GM20000 (cell line): ENCODE results near the gene RBBP8NL.

Experiments
- DNase-seq: peaks from one replicate; pipeline ENCODE4 v3.0.0; 2012; ENCODE audit warnings: low spot score
- TF ChIP-seq, protein P1 (sequence below): IDR thresholded peaks from 2 replicates; pipeline ENCODE4 v1.5.1; 2012; ENCODE audit warnings: mild to moderate bottlenecking, control low read depth; ENCODE audit errors: extremely low read depth, missing control alignments

Gene RBBP8NL

DNA sequence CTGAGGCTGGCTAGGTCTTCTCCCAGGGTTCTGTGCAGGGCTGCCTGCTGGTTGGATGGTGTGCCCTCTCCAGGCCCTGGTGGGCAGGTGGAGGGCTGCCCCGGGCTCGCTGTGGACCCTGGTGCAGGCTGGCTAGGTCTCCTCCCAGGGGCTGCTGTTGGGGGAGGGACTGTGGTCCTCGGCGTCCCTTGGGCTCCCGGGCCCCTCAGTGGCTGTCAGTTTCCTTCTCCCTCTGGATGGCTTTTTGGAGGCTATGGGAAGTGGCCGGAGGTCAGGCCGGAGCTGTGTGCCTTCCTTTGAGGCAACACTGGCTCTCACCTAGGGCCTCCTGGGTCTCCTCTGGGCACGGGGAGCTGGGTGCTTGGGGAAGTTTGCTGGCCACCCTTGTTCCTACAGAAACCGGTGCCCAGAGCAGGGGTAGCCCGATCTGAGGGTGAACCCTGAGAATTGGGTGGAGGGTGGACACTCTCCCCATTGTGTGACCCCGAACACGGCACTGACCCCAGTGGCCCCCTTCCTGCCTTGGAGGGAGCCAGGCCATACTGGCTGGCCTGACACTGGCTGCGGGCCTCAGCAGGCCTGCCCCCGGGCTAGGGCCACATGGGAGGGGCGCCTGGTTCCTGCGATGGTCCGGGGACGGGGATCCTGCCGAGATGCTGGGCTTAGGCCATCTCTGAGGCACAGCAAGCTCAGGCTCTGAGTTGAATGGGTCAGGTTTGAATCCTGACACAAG lies 16.4 kb downstream of the RBBP8NL start:
- TF ChIP-seq, protein P1, sequence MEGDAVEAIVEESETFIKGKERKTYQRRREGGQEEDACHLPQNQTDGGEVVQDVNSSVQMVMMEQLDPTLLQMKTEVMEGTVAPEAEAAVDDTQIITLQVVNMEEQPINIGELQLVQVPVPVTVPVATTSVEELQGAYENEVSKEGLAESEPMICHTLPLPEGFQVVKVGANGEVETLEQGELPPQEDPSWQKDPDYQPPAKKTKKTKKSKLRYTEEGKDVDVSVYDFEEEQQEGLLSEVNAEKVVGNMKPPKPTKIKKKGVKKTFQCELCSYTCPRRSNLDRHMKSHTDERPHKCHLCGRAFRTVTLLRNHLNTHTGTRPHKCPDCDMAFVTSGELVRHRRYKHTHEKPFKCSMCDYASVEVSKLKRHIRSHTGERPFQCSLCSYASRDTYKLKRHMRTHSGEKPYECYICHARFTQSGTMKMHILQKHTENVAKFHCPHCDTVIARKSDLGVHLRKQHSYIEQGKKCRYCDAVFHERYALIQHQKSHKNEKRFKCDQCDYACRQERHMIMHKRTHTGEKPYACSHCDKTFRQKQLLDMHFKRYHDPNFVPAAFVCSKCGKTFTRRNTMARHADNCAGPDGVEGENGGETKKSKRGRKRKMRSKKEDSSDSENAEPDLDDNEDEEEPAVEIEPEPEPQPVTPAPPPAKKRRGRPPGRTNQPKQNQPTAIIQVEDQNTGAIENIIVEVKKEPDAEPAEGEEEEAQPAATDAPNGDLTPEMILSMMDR = no peak
- DNase-seq = no peak

DNA sequence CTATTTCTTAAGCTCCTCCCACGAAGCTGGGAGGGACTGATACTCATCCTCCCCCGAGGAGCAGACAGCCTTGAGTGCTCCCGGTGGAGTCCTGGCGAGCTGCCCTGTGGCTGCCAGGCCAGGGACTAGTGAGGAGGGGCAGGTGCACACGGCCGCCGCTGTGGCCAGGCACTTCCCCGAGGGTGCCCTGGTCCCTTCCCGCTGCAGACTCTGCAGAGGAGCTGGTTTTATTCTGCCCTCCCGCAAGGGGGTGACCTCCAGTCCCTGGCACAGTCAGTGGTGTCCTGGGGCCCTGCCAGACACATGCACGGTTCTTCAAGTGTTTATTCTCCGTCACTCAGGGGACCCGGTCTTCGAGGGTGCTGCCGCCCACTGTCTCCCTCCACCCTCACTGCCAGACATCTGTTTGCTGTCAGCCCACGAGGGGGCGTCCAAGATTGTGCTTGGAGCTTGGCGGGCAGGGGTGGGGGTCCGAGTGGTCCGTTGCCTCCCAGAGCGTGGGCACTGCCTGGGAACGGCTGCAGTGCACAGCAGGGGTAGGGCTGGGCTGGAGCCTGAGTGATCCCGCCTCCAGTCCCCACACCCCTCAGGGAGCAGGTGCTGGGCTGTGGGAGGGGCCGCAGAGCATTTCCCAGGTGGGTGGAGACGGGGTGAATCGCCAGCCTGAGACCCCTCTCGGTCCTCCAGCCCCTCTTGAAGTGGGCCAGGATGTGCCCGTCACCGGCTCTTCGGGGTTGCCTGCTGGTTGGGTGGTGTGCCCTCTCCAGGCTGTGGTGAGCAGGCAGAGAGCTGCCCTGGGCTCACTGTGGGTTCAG lies 17.2 kb downstream of the RBBP8NL start:
- TF ChIP-seq, protein P1 = peak; percentile 52
- peak; percentile 74 for DNase-seq

DNA sequence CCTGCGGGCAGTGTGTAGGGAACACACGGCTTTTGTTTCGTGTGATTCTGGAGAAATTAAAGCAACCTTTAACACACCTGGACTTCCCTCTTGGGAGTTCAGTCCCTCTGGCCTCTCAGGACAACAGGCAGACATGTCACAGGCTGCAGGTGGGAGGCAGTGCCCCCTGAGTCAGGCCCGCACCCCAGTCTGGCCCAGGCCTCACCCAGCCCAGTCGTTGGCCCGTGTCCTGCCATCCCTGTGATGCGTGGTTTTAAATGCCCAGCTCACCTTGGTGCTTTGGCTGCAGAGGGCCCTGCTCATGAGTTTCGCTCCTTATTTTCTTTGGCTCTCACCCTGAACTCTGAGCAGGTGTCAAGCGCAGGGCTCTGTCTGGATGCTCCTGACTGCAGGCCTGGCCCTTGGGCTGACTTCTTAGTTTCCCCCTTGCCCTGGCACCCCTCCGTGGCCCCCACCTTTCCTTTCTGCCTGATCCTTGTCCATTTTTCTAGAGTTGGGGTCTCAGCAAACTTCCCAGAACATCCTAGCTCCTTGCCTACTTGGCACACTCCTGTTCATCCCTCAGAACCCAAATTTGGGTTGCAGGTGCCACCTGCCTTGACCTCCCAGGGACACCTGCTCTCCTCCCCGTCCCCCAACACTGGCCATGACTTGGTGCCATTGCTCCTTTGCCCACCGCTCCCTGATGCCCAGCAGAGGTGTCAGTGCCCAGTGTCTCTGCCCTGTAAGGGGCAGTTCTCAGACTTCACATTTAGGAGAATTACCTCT lies 18.1 kb downstream of the RBBP8NL start:
- TF ChIP-seq, protein P1 = no peak
- no peak for DNase-seq

DNA sequence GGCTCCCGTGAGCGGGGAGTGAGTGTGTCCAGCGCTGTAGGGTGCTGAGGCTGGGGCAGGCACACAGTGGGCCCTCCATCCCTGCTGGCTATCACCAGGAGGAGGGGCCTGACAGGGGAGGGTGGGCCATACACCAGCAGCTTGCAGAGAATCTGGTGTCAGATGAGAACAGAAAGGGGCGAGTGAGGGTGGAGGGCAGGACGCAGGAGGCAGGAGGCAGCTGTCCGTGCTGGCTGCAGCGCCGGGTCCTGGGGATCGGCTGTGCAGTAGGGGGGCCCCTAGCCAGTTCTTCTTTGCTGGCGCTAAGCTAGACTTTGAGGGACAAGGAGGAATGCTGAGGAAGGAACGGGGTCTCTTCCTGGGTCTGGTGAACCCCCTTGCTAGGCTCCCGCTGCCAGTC lies 18.7 kb downstream of the RBBP8NL start:
- TF ChIP-seq, protein P1 = no peak
- no peak for DNase-seq

DNA sequence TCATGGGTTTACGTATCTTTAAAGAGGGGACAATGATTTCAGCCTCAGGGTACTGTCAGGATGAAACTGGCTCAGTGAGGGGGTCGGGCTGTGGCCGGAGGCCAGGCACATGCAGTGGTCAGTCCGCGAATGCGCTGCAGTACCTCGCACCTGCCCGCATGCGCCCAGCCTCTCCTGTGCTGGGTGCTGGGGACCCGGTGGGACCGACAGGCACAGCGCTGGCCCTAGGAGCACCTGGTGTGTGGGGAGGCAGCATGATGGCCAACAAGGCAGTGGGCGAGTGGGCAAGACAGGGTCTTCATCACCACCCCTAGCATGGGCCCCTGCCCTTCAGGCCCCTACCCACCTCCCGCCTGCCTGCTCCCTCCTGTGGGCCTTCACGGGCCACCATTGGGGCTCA lies 19.3 kb downstream of the RBBP8NL start:
- TF ChIP-seq, protein P1 = no peak
- DNase-seq = no peak

DNA sequence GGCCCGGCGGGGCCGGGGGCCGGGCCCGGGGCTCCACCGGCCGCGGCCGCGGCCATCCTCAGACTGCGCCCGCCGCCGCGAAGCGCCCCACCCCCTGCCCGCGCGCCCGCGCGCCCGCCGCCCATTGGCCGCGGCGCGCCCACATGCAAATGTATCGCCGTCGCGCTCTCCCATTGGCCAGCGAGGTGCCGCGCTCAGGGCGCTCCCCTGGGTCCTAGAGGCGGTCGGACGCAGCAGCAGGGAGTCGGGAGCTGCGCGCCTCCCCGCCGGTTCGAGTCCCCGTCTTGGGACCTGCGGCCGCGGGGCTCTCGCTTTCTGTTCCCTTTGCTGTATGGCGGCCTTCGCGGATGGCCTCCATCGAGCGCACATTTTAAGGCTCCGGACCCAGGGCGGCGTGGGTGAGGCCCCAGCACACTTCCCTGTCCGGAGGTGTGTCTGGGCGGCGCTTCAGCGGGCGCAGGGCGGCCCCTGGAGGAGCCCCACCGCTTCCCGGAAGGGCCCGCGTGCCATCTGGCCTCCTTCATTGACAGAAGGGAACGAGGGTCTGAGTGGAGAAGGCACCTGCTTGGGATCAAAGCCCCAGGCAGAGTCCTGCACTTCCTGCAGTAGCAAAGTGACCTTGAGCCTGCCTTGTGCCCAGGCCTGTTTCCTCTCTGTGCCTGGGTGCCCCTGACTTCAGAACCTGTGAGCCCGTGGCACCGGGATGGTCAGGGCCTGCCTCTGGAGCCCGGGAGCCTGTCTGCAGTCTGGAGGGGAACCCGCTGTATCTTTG lies 19.9 kb downstream of the RBBP8NL start, which contains the start of gene CABLES2:
Gene CABLES2, minus strand, starts transcription at position 65 of the 772 bp plus-strand sequence. Its CDS starts 9 bp downstream, at position 56.
- TF ChIP-seq, protein P1 = no peak
- DNase-seq = peak; percentile 99
